Ovary (tissue), 3 donors: Measurements from ENCODE around the gene PINK1.

Experiments used
- CTCF ChIP-seq, 3 donors: fragments of 450-650 bp in 2 of 3; fragments of 200-600 bp in 1 of 3; IDR thresholded peaks; one replicate each; pipeline versions ENCODE4 v1.5.1 to v1.8.0; 2016 to 2022; ENCODE audit warnings: antibody characterized with exemption in 3 of 3, mild to moderate bottlenecking in 1 of 3
- EP300 ChIP-seq: sonication (generic); formaldehyde crosslinking; IDR thresholded peaks from one replicate; pipeline ENCODE4 v1.6.1; 2017; ENCODE audit warnings: antibody characterized with exemption
- POLR2A ChIP-seq: fragments of 450-650 bp; IDR thresholded peaks from one replicate; pipeline ENCODE4 v1.6.1; 2017; ENCODE audit warnings: antibody characterized with exemption, mild to moderate bottlenecking, moderate library complexity
- donor health status: DM: no; HTN: no; CAD: no.

GRCh38 chr1:20672265-20672632, 39.0 kb downstream of the PINK1 start:
- TF ChIP-seq CTCF (IDR thresholded peaks at IDR 0.05) (no peak), POLR2A (no peak), EP300 (no peak)
